ENCODE measurements around the gene POLR3H. TPM values are rescaled to one million over a fixed set of nuclear protein-coding genes. Genes with fewer than 3 reads are reported as not detected.

POLR3H gene
- total and polyA plus RNA-seq, 2 of the 4 experiments (the other 2 are of a cell fraction): 37.8 to 67.8 TPM

- Histone ChIP-seq H2AK5ac (ENCODE audit: low read depth, low read length) (no peak overlapping the region; the same call in 1 of the 2 replicates), H4K91ac (ENCODE audit: insufficient read depth, low read depth, low read length) (peak overlapping the region; percentile 95; the same call in 1 of the 2 replicates), H2BK20ac (ENCODE audit: low read depth, low read length) (no peak overlapping the region), H3K56ac (ENCODE audit: extremely low read depth, insufficient read depth, low read length) (no peak overlapping the region), H3K9ac (ENCODE audit: low read depth, low read length) (no peak overlapping the region), H4K5ac (ENCODE audit: low read depth, low read length) (peak overlapping the region; percentile 94), H3K14ac (replicated peaks; ENCODE audit: low read depth, low read length) (no peak overlapping the region; the same call in 1 of the 2 replicates), H3K18ac (ENCODE audit: low read depth, low read length) (no peak overlapping the region; the same call in 1 of the 2 replicates), H2BK120ac (ENCODE audit: low read depth, low read length) (peak overlapping the region; percentile 91), H3K27ac (ENCODE audit: insufficient read depth, low read length) (peak overlapping the region; percentile 94; the same call in 1 of the 2 replicates), H3K27me3 (ENCODE audit: control insufficient read depth, insufficient read depth, low read length) (no peaks in the 10 kb centered on the region), H3K4me2 (ENCODE audit: low read depth, low read length) (no peak overlapping the region), H3K36me3 (ENCODE audit: control insufficient read depth, insufficient read depth, low read length) (peaks cover 44% of the 10 kb centered on the region), H3K4me3 (ENCODE audit: insufficient read depth, low read depth, low read length) (no peak overlapping the region), H2AK9ac (replicated peaks; ENCODE audit: low read depth, low read length, poor library complexity) (peak overlapping the region; percentile 8), H3K4ac (ENCODE audit: low read depth, low read length) (peak overlapping the region; percentile 96), H3K23ac (ENCODE audit: low read depth, low read length) (0 out of 2 replicates have a peak overlapping the region, but pooled peaks have one; percentile 72), H4K8ac (ENCODE audit: low read depth in 2 of 2, low read length in 2 of 2) (peak overlapping the region in 1 of 2 experiments; percentile 90; a peak in 2 of 4 replicates), H3K4me1 (ENCODE audit: control insufficient read depth, insufficient read depth, low read length) (peaks cover 25% of the 10 kb centered on the region), H2BK5ac (ENCODE audit: low read depth, low read length, poor library complexity, severe bottlenecking) (peak overlapping the region; percentile 95), H2BK15ac (ENCODE audit: low read depth, low read length) (no peak overlapping the region), H3K9me1 (ENCODE audit: insufficient read depth, low read length) (peaks cover 15% of the 10 kb centered on the region; the same call in 1 of the 2 replicates), H3K79me1 (ENCODE audit: low read depth in 1 of 2, low read length in 2 of 2) (peaks cover 6 to 43% of the 10 kb centered on the region in 2 experiments; a peak in 3 of 4 replicates), H3K9me3 (ENCODE audit: control insufficient read depth, insufficient read depth, low read length) (no peaks in the 10 kb centered on the region), H4K20me1 (ENCODE audit: insufficient read depth, low read length) (peaks cover 17% of the 10 kb centered on the region), H2AFZ (replicated peaks; ENCODE audit: low read length, poor library complexity) (no peak overlapping the region)
- DNase-seq (no peak), ATAC-seq (ENCODE audit: low read depth) (no peak)
- whole genome bisulfite sequencing, 2 experiments (ENCODE audit: extremely low coverage in 2 of 2, insufficient read length in 1 of 2): 100% methylated on average over 1 of the region's 9 CpGs; no CpG with 5 or more reads in 1 of the 2 experiments
- TF ChIP-seq ELK1 (IDR thresholded peaks at IDR 0.05; ENCODE audit: borderline replicate concordance, low read depth, low read length) (no peak), MAFK (IDR thresholded peaks at IDR 0.05; ENCODE audit: low read depth, low read length) (no peak), SMC3 (IDR thresholded peaks at IDR 0.05; ENCODE audit: low read depth, low read length) (no peak), CHD1 (IDR thresholded peaks at IDR 0.05; ENCODE audit: low read depth, low read length) (no peak), USF2 (IDR thresholded peaks at IDR 0.05; ENCODE audit: low read depth, low read length) (no peak), RAD21 (IDR thresholded peaks at IDR 0.05; ENCODE audit: low read length) (no peak), MAZ (IDR thresholded peaks at IDR 0.05; ENCODE audit: borderline replicate concordance, low read depth, low read length) (no peak), RFX5 (IDR thresholded peaks at IDR 0.05; ENCODE audit: low read depth, low read length) (no peak), CEBPB (IDR thresholded peaks at IDR 0.05; ENCODE audit: low read depth, low read length) (no peak), NFE2L2 (IDR thresholded peaks at IDR 0.05; ENCODE audit: low read depth, low read length) (no peak), CTCF (conservative IDR thresholded peaks at IDR 0.05; ENCODE audit: low read depth, low read length) (no peak), FOS (IDR thresholded peaks at IDR 0.05; ENCODE audit: low read depth, low read length) (no peak), MXI1 (IDR thresholded peaks at IDR 0.05; ENCODE audit: borderline replicate concordance, low read depth, low read length) (no peak), BHLHE40 (IDR thresholded peaks at IDR 0.05; ENCODE audit: low read depth, low read length) (no peak), RCOR1 (IDR thresholded peaks at IDR 0.05; ENCODE audit: insufficient replicate concordance, low read length) (no peak), POLR2A (IDR thresholded peaks at IDR 0.05; ENCODE audit: low read depth, low read length) (no peak)
- CTCF ChIA-PET: interaction anchor here (1.7 kb wide), 1 partner anchor 119 kb away, joined by 8 read pairs; no protein-coding TSS in a partner anchor
- intact Hi-C loops (cut with micrococcal nuclease) (no loop called here), in situ Hi-C loops (cut with MboI; ENCODE audit: low sequenced_read_pairs) (loop anchor here (25.0 kb wide), 1 partner anchor 586 kb away; no protein-coding TSS in a partner anchor), dilution Hi-C loops (cut with HindIII; ENCODE audit: low sequenced_read_pairs, unreplicated experiment) (no loop called here)
- BruUV-seq (replicated peaks): no TSS peak
- POLR2A ChIA-PET (ENCODE audit: unreplicated experiment): no interaction called here
Measured at GRCh38 chr22:41522813-41523212, 21.5 kb downstream of the POLR3H start.
